ENCODE measurements around the gene SYNGR1.
A peak's percentile ranks its signal among the peaks of the same experiment; 100 is the strongest.

The SYNGR1 gene

GRCh38 chr22:39429186-39429585 is 79.4 kb downstream of the SYNGR1 start:
- Mint-ChIP-seq H3K9me3 (no peaks in the 10 kb centered on the region), H3K27me3 (ENCODE audit: low read depth, poor library complexity) (no peaks in the 10 kb centered on the region), H3K4me1 (peaks cover 35% of the 10 kb centered on the region), H3K36me3 (ENCODE audit: low read depth) (peaks cover 8% of the 10 kb centered on the region), H3K27ac (no peak overlapping the region), H3K4me3 (no peak overlapping the region)
- DNase-seq = no peak
- TF ChIP-seq, protein P1, sequence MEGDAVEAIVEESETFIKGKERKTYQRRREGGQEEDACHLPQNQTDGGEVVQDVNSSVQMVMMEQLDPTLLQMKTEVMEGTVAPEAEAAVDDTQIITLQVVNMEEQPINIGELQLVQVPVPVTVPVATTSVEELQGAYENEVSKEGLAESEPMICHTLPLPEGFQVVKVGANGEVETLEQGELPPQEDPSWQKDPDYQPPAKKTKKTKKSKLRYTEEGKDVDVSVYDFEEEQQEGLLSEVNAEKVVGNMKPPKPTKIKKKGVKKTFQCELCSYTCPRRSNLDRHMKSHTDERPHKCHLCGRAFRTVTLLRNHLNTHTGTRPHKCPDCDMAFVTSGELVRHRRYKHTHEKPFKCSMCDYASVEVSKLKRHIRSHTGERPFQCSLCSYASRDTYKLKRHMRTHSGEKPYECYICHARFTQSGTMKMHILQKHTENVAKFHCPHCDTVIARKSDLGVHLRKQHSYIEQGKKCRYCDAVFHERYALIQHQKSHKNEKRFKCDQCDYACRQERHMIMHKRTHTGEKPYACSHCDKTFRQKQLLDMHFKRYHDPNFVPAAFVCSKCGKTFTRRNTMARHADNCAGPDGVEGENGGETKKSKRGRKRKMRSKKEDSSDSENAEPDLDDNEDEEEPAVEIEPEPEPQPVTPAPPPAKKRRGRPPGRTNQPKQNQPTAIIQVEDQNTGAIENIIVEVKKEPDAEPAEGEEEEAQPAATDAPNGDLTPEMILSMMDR (IDR thresholded peaks at IDR 0.05) = no peak

DNA sequence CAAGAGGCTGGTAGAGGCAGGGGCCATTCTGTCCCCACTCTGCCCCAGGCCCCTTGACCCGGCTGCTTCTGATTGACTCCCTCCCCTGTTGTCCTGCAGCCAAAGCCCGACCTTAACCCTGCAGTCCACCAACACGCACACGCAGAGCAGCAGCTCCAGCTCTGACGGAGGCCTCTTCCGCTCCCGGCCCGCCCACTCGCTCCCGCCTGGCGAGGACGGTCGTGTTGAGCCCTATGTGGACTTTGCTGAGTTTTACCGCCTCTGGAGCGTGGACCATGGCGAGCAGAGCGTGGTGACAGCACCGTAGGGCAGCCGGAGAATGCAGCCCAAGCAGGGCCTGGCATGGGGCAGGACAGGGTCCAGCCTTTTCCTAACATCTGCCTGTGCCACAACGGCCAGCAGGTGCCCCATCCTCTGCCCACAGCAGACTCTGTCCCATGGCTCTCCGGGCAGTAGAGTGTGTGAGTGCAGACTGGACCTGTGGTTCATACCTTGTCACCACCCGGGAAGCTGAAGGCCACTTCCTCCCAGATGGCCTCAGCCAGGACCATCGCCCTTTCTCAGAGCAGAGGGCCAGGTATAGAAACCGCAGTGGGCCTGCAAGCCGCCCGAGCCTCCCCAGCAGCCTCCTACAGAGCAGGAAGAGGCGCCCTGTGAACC is 80.3 kb downstream of the SYNGR1 start:
- TF ChIP-seq, protein P1 (IDR thresholded peaks at IDR 0.05) = no peak
- Mint-ChIP-seq H3K27ac (no peak overlapping the region), H3K4me1 (peaks cover 38% of the 10 kb centered on the region), H3K4me3 (no peak overlapping the region), H3K27me3 (ENCODE audit: low read depth, poor library complexity) (no peaks in the 10 kb centered on the region), H3K9me3 (no peaks in the 10 kb centered on the region), H3K36me3 (ENCODE audit: low read depth) (no peaks in the 10 kb centered on the region)
- no peak for DNase-seq

- Mint-ChIP-seq H3K27ac (peak overlapping the region; percentile 74), H3K27me3 (ENCODE audit: low read depth, poor library complexity) (no peaks in the 10 kb centered on the region), H3K36me3 (ENCODE audit: low read depth) (no peaks in the 10 kb centered on the region), H3K4me3 (no peak overlapping the region), H3K9me3 (no peaks in the 10 kb centered on the region), H3K4me1 (peaks cover 45% of the 10 kb centered on the region)
- TF ChIP-seq, protein P1 (IDR thresholded peaks at IDR 0.05) = no peak
- no peak for DNase-seq
These were observed 80.9 kb downstream of the SYNGR1 start for GRCh38 chr22:39430576-39431150.

DNA sequence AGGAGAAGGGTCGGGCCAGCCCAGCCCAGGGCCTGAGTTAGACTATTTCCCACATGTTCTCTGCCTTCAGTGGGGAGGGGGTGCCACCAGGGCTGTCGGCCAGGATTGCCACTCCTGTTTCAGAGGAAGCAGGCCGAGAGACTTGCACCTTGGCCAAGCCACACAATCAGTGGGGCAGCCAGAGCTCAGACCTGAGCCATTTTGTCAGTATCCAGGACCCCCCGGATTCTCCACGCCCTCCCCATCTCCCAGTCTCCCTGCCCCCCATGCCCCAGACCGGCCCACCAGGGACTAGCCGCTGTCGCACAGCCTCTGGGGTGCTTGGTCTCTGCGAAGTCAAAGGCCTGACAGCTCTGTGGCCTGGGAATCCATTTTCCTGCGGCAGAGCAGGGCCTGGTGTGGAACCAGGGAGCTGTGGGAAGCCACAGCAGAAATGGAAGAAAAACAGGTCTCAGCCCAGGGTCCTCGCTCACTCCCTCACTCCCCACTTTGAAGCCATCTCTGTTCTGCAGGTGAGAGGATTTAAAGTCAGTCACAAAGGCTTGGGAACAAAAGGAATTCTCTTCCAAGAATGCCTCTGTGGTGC is 81.5 kb downstream of the SYNGR1 start:
- DNase-seq = no peak
- H3K27me3 Mint-ChIP-seq (ENCODE audit: low read depth, poor library complexity) = no peaks in the 10 kb centered on the region
- no peaks in the 10 kb centered on the region for H3K9me3 Mint-ChIP-seq
- H3K4me3 Mint-ChIP-seq = no peak overlapping the region
- TF ChIP-seq, protein P1 (IDR thresholded peaks at IDR 0.05) = no peak
- H3K27ac Mint-ChIP-seq = no peak overlapping the region
- peaks cover 50% of the 10 kb centered on the region for H3K4me1 Mint-ChIP-seq
- H3K36me3 Mint-ChIP-seq (ENCODE audit: low read depth) = no peaks in the 10 kb centered on the region

- no peak for DNase-seq
- no peak overlapping the region for H3K4me3 Mint-ChIP-seq
- peaks cover 55% of the 10 kb centered on the region for H3K4me1 Mint-ChIP-seq
- TF ChIP-seq, protein P1 (IDR thresholded peaks at IDR 0.05) = no peak
- H3K27me3 Mint-ChIP-seq (ENCODE audit: low read depth, poor library complexity) = no peaks in the 10 kb centered on the region
- no peaks in the 10 kb centered on the region for H3K36me3 Mint-ChIP-seq (ENCODE audit: low read depth)
- no peaks in the 10 kb centered on the region for H3K9me3 Mint-ChIP-seq
- H3K27ac Mint-ChIP-seq = no peak overlapping the region
These were observed 82.0 kb downstream of the SYNGR1 start for GRCh38 chr22:39431821-39432251.
